RPMI8226 (cell line): ENCODE measurements around the gene BDNF.
"Not testable (repeated sequence)": the region's sequence is repeated elsewhere in the genome, so short reads cannot be mapped to it uniquely, and the experiment has no call there.

Experiments used
- DNase-seq: peaks from one replicate; pipeline ENCODE4 v3.0.0-alpha.2; 2015

BDNF gene

DNA sequence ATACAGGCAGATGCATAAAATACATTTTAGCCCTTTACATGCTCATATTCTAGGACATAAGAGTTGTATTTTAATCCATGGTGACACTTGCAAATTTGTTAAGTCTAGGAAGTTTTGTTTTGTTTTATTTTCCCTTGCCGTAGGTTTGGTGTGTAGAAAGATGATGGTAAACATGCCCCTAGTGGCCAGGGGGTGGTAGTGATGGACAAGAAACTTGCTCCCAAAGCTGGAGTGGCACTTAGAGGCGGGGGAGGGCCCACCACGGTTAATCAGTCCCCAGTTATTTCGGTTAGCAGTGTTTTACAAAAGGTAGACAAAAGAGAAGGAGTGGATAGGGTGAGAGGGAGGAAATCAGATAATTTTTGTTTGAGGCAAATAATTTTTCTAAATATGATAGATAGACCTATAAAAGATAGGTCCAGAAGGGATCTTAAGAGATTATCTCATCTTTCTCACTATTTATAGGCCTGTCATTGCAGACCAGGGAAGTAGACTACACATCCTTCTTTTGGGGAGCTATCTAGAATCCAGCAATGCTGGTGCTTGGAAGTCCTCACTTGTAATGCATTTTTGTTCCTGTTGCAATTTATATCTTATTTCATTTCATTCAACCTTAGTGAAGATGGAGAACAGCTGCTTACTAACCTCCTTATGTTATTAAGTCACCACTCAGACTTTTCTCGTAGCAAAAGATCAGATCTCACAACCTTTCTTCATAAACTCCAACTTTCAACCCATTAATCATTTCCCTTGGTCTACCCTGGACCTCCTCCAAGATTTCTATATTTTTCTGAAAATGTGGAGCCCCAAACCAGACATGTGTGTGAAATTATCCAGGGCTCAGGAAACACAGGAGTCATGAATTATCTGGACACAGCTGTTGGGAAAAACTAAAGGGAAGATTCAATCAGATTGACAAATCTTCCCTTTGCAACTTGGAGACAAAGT, 5.9 kb upstream of the BDNF start:
- DNase-seq, result no peak

DNA sequence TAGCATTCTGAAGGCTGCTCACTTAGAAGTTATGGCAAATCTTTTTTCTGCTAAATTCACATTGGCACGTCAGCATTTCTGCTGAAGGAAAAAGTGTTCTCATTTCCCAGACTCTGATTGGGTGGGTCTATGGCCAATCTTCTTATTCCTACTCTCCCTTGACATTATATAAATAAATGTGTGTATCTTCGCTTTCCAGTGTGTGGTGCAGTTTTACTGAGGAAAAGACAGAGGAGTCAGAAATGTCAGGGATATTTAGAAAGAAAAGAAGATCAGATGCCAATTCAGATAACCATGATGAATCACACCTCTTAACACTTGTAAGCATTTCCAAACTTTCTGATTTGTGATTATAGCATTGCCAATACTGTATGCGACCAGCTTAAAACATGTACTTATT, 3.2 kb upstream of the BDNF start:
- no peak for DNase-seq

DNA sequence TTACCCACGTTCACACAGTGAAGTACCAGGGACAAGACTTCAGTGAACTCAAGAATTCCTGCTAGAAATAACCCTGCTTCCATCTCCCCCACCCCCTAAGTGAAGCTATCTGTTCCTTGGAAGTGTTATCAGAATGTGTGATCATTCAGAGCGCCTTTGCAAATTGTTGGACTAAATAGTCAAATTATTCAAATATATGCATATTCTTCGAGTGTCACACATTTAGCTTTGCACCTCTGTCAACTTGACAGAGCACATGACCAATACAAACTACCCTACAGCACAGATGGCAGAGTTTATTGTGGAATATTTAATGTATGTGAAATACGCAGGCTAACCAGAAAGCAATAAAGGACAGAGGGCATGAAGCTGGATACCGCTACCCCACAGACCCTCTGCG, 2.6 kb upstream of the BDNF start:
- no peak for DNase-seq

DNA sequence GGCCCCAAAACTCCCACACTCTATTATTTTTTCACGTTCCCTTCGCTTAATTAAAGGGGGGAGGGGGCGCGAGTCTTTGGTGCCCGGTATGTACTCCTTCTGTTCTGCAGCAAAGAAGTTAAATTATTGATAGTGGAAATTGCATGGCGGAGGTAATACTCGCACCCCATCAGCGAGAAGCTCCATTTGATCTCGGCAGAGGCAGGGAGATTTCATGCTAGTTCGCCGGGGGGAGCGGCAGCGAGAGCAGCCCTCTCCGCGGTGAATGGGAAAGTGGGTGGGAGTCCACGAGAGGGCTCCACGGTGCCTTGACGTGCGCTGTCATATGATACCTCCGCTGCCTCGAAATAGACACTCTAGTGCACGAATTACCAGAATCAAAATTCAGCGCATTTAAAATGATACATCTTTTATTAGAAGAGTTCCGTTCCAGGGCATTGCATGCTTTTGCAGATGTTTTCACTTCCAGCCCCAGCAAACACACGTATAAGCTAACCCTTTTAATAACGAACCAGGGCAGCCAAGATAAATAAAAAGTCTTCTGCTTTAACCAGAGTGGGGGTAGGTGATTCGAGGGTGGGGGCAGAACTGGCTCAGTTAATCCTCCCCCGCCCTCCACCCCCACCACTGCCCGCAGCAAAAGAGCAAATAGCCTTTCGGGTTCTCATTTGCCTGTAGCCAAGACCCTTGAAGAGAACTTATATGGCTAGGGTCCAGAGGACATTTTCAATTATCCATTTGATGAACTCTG, 1.3 kb upstream of the BDNF start:
- DNase-seq, result peak; percentile 2

DNA sequence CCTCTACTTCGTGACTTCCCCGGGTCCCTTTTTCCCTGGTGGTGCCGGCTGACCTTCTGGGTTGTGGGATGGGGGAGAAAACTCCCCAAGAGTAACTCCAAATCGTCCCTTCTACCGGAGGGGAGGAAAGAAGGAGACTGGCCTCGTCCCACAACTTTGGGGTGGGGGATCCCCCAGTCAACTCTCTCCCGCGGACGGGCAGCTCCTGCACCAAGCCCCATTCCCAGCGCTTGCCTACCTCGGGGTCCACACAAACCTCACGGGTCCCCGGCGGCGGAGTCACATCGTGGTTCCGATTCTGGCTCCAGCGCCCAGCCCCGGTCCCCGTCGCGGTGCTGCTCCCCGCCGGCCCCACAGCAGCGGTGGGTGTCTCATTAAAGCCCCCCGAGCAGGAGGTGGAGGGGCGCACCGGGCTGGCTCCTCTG, 317 bp downstream of the BDNF start:
- no peak for DNase-seq

DNA sequence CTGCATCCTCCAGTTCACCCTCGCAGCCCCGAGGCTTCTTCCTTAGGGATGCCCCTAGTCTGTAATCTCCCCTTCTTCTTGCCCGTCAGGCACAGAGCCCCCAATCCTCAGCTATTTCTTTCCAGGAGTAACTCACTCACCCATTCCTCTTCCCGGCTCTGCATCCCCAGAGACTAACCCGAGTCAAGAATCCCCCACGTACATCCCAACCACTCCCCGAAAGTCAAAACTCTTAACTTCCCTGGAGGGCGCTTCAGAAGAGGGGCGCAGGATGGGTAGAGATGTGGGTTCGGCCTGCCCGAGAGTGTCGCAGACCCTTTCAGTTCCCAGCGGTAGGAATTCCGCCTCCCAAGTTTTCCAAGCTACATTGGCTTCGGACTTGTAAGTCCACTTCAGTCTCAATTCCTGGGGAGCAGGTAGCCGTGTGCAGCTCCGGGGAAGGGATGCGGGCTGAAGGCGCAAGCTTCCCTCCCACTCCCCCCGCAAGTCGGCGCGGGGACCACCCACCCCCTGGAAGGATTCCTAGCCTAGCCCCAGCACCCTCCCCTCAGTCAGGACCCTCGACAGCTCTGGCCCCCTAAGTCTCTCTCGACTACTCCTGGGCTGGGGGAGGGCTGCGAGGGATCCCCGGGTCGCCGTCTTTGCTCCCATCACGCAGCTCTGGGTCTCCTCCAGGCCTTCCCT, 871 bp downstream of the BDNF start:
- no peak for DNase-seq

GRCh38 chr11:27698872-27699241, 1.4 kb downstream of the BDNF start:
- DNase-seq, result peak; percentile 56

- DNase-seq, result no peak
Observed at GRCh38 chr11:27697679-27698275, 2.5 kb downstream of the BDNF start.

- no peak for DNase-seq
Observed at GRCh38 chr11:27696961-27697360, 3.3 kb downstream of the BDNF start.

DNA sequence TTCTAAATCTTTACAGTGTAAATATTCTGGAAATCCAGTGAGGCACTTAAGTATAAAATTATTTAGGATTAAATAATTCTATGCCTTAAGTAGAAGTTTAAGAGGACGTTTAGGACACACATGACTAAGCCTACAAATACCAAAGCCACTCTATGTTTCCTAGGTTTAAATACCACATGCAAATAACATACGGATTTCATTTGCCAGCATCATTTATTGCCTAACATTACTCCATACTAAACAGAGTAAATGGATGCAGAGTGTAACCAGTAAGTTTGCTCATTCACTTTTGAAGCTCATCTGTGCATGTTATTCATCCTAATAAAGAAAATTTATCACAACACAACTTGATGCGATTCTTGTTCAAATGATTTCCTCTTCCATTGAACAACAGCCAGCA, 4.1 kb downstream of the BDNF start:
- no peak for DNase-seq

- DNase-seq, result no peak
Observed at GRCh38 chr11:27694992-27695391, 5.3 kb downstream of the BDNF start.

DNA sequence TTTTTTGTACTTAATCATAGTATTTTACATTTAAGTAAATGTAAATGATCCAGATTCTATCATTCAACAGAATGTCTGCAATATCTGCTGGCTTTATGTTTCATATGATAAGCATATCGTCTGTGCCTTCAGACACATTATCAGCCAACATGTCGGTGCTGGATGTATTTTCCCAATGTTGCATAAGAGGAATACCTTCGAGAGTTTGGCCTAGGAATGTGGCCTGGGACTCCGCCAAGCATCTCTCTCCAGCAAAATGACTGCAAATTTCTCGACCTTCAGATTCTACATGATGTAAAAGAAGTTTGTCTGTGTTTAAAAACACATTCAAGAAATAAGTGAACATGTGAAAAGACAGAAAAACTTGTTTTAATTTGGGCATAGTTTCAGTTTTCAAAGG, 6.9 kb downstream of the BDNF start:
- DNase-seq, result no peak

DNA sequence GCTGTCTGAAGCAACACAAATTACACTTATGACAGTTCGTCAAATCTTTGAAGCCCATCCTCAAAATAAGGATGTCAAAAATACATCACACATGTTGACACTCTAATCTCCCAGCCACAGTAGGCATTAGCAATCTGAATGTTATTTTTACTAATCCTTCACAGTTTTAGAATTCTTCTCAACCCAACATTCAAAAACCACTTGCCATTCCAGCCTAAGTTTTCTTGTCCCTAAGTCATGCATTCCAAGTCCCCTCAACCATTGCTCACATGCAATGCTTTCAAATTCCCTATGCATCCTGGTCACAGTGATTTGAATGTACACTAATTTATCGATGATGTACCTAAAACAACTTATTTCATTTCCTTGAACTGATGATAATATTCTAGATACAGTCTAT, 7.5 kb downstream of the BDNF start:
- no peak for DNase-seq

- DNase-seq, result no peak
Observed at GRCh38 chr11:27688076-27688475, 12.2 kb downstream of the BDNF start.

DNA sequence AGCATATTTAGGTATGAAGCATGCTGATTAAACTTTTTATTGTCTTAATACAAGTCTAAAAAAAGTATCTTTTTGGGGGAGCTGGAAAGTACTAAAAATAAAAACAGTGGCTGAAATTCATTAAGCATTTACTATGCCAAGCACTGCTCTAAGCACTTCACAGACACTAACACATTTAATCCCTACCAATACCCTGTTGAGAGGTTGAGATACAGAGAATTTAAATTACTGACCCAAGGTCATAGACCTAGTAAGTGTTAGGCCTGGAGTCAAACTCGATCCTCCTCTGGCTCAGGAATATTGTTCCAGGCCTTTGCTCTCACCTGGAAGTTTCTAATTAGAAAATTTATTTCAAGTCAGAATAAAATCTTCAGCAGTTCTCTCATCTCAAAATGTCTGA, 18.6 kb downstream of the BDNF start:
- DNase-seq, result no peak

DNA sequence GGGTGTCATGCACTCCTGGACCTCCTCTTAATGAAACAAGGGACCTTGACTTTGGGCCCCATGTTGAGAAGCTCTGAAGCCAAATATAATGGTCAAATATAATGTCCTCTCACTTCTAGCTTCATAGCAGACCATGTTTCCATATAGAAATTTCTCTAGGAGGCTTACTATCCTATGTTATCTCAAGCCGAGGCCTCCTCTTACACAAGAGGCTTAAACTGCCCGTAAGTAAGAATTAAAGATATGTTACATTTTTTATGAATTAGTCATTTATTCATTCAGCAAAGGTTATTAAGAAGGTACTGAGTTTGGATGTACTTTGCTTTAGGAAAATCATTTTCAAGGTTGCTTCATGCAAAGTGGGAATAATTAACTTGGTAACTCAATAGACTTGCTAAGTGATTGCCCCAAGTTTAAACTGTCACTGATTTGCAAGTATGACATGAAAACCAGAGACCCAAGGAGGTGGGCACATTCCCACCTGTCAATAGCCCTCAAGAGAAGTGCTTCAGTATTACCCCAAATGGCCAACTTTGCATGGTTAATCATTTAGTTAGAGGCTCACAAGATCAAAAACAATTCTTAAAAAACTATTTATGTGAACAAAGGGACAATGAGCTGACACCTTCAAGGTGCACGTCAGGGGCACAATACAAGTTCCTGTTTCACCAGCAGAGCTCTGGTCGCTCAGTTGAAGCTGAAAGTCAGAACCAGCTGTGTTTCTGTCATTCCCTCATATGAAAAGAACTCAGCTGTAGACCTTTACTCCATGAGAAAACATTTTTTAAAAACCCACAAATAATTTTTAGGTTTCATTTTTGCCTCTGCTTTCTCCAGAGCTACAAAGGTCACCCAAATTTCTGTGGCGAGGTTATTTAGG, 20.9 kb downstream of the BDNF start:
- no peak for DNase-seq

DNA sequence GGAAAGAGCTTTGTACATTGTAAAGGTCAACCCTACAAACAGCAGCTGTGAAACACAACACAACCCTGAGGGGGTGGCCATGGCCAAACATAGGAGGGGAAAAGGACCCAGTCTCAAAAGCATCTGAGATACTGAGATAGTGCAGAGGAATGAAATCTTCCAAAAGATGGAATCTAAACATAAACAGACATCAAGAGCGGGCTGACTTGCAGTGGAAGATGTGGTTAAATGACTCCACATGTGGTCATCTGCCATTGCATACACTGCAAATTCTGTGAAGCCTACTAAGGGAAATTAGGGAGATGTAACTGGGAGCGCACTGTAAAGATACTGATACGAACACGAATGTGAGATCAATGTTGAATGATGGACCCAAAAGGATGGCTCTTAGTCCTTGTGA, 22.0 kb downstream of the BDNF start:
- no peak for DNase-seq

GRCh38 chr11:27677108-27677507, 23.1 kb downstream of the BDNF start:
- DNase-seq, result no peak

GRCh38 chr11:27673979-27674663, 26.1 kb downstream of the BDNF start:
- no peak for DNase-seq

- DNase-seq, result no peak
Observed at GRCh38 chr11:27672836-27673464, 27.3 kb downstream of the BDNF start.

DNA sequence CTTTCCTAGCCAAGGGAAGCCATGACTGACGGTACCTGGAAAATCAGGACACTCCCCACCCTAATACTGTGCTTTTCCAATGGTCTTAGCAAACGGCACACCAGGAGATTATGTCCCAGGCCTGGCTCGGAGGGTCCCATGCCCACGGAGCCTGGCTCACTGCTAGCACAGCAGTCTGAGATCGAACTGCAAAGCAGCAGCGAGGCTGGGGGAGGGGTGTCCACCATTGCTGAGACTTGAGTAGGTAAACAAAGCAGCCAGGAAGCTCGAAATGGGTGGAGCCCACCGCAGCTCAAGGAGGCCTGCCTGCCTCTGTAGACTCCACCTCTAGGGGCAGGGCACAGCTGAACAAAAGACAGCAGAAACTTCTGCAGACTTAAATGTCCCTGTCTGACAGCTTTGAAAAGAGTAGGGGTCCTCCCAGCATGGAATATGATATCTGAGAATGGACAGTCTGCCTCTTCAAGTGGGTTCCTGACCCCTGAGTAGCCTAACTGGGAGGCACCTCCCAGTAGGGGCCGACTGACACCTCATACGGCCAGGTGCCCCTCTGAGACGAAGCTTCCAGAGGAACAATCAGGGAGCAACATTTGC, 34.6 kb downstream of the BDNF start:
- DNase-seq, result not testable (repeated sequence)
